Right forelimb (tissue), 1 donor: ENCODE measurements around the gene DYTN.

Experiments used
- DNase-seq: peaks from one replicate; pipeline ENCODE4 v3.0.0-alpha.2; 2018

The DYTN gene

GRCh38 chr2:206611191-206611590, 107.0 kb downstream of the DYTN start:
- no peak for DNase-seq

GRCh38 chr2:206610451-206610850, 107.7 kb downstream of the DYTN start:
- no peak for DNase-seq

GRCh38 chr2:206603243-206603642, 115.0 kb downstream of the DYTN start:
- DNase-seq, result no peak
